ENCODE results near the gene SLC2A2.

GRCh38 chr3:170953229-170953628 lies 73.3 kb downstream of the SLC2A2 start:
- TF ChIP-seq ZNF384 (IDR thresholded peaks at IDR 0.05), result no peak
- no peak for TF ChIP-seq ELF4 (IDR thresholded peaks at IDR 0.05)
- TF ChIP-seq FOXA1 (IDR thresholded peaks at IDR 0.05), result no peak
- no peak for TF ChIP-seq TARDBP (IDR thresholded peaks at IDR 0.05)
- no peak for TF ChIP-seq BHLHE40 (IDR thresholded peaks at IDR 0.05; ENCODE audit: borderline replicate concordance)
- no peak for TF ChIP-seq NFRKB (IDR thresholded peaks at IDR 0.05)
- no peak for TF ChIP-seq FOXM1 (IDR thresholded peaks at IDR 0.05; ENCODE audit: borderline replicate concordance)
- no peak for TF ChIP-seq ARNT (IDR thresholded peaks at IDR 0.05)
- no peak for TF ChIP-seq PKNOX1 (IDR thresholded peaks at IDR 0.05)
- TF ChIP-seq SUZ12 (IDR thresholded peaks at IDR 0.05), result no peak
- no peak for TF ChIP-seq L3MBTL2 (conservative IDR thresholded peaks at IDR 0.05)
- TF ChIP-seq SP1 (IDR thresholded peaks at IDR 0.05), result no peak
- no peak for TF ChIP-seq CTBP1 (IDR thresholded peaks at IDR 0.05; ENCODE audit: borderline replicate concordance)
- no peak for TF ChIP-seq HDGF (IDR thresholded peaks at IDR 0.05; ENCODE audit: borderline replicate concordance)

Measured in HEK293T (cell line).